PFSK-1 (cell line): ENCODE measurements around the gene GRIN2A.

Experiments used
- FOXP2 ChIP-seq: optimal IDR thresholded peaks from 2 replicates; pipeline ENCODE3; 2011; ENCODE audit warnings: borderline replicate concordance, control low read depth, inconsistent platforms; ENCODE audit not compliant: insufficient read depth; ENCODE audit errors: extremely low read length, extremely low read depth
- POLR2AphosphoS5 ChIP-seq: IDR thresholded peaks from 2 replicates; pipeline ENCODE4 v1.6.1; 2012; ENCODE audit warnings: low read depth, mild to moderate bottlenecking, control low read depth, low read length, moderate library complexity
- REST ChIP-seq, 2 experiments: IDR thresholded peaks; 2 replicates each; pipeline versions ENCODE4 v1.6.1 to v1.8.0; 2011 to 2012; ENCODE audit warnings: low read depth in 2 of 2, low read length in 2 of 2, control low read depth in 1 of 2, inconsistent platforms in 1 of 2, mild to moderate bottlenecking in 1 of 2, moderate library complexity in 1 of 2; ENCODE audit not compliant: insufficient read depth in 1 of 2
- SIN3A ChIP-seq: IDR thresholded peaks from 2 replicates; pipeline ENCODE4 v1.6.1; 2012; ENCODE audit warnings: mild to moderate bottlenecking, low read length, moderate library complexity, borderline replicate concordance; ENCODE audit not compliant: insufficient read depth
- TAF1 ChIP-seq: IDR thresholded peaks from 2 replicates; pipeline ENCODE4 v1.6.1; 2012; ENCODE audit warnings: low read length, control low read depth, borderline replicate concordance; ENCODE audit not compliant: insufficient read depth

GRIN2A gene

GRCh38 chr16:9823510-9823909 is 358.7 kb downstream of the GRIN2A start:
- TF ChIP-seq SIN3A (no peak), FOXP2 (no peak), REST (IDR thresholded peaks at IDR 0.05; ENCODE audit: insufficient read depth in 1 of 2, low read depth in 2 of 2, low read length in 2 of 2) (no peak), TAF1 (no peak), POLR2AphosphoS5 (no peak)

- TF ChIP-seq SIN3A (no peak), TAF1 (no peak), FOXP2 (no peak), POLR2AphosphoS5 (no peak), REST (IDR thresholded peaks at IDR 0.05; ENCODE audit: insufficient read depth in 1 of 2, low read depth in 2 of 2, low read length in 2 of 2) (no peak)
These were observed 360.3 kb downstream of the GRIN2A start for GRCh38 chr16:9821970-9822369.

- TF ChIP-seq REST (IDR thresholded peaks at IDR 0.05; ENCODE audit: insufficient read depth in 1 of 2, low read depth in 2 of 2, low read length in 2 of 2) (no peak), FOXP2 (no peak), POLR2AphosphoS5 (no peak), SIN3A (no peak), TAF1 (no peak)
These were observed 360.9 kb downstream of the GRIN2A start for GRCh38 chr16:9821331-9821730.

GRCh38 chr16:9820476-9821246 is 361.6 kb downstream of the GRIN2A start:
- no peak for TF ChIP-seq SIN3A
- no peak for TF ChIP-seq FOXP2
- no peak for TF ChIP-seq REST (IDR thresholded peaks at IDR 0.05; ENCODE audit: insufficient read depth in 1 of 2, low read depth in 2 of 2, low read length in 2 of 2)
- no peak for TF ChIP-seq TAF1
- no peak for TF ChIP-seq POLR2AphosphoS5
